Right lobe of liver (tissue), 4 donors: ENCODE measurements around the gene CDHR1.

Experiments used
- CTCF ChIP-seq, 4 donors: fragments of 200-600 bp in 3 of 4; fragments of 450-650 bp in 1 of 4; IDR thresholded peaks; one replicate each; pipeline versions ENCODE4 v1.5.1 to v1.8.0; 2016 to 2022; ENCODE audit warnings: antibody characterized with exemption in 4 of 4, mild to moderate bottlenecking in 2 of 4
- POLR2A ChIP-seq: fragments of 450-650 bp; IDR thresholded peaks from one replicate; pipeline ENCODE4 v1.6.1; 2017; ENCODE audit warnings: antibody characterized with exemption, mild to moderate bottlenecking
- donor health status: DM: no; HTN: no; CAD: no.
- donor health status: DM: no; HTN: no; CAD: no.
- donor health status: DM: no; HTN: yes; CAD: no.

GRCh38 chr10:84178160-84178609, 16.2 kb upstream of the CDHR1 start:
- TF ChIP-seq CTCF (IDR thresholded peaks at IDR 0.05) (no peak), POLR2A (no peak)
